ENCODE data around the gene AGPAT4.

DNA sequence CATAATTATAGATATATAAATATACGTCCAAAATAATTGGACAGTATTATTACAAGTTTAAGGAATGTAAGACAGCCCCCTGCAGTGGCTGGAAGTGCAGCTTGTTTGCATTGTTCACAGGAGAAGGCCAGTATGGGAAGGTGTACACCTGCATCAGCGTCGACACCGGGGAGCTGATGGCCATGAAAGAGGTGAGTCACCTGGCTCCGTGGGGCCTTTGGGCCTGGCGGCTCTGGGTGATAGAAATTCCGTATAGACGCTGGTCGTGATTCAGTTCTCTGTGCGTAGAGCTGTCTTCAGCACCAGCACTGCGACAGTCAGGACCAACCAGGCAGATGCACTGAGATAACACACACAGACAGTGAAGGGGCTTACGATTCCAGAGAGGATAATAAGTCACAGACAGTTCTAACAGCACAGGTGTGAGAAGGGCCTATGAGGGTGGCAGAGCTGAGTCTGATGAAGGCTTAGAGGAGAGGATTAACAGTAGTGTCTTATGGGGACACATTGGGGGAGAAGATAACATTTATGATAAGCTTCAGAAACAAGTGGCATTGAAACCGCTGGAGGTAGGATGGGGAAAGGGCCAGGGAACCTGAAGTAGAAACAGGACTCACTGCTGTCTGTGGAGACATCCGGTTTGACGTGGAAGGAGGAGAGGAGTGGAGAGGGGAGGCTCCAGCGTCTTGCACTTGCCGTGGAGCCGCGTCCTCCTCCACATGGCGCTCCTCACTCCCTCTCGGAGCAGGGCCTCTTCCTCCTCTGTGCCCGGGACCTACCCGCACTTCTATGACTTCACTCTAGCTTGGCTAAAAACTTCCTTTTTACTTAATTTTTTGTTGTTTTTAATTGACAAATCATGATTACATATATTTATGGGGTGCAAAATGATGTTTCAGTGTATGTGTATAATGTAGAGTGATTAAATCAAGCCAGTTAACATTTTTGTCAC lies 165.8 kb downstream of the AGPAT4 start:
- TF ChIP-seq, protein P1, sequence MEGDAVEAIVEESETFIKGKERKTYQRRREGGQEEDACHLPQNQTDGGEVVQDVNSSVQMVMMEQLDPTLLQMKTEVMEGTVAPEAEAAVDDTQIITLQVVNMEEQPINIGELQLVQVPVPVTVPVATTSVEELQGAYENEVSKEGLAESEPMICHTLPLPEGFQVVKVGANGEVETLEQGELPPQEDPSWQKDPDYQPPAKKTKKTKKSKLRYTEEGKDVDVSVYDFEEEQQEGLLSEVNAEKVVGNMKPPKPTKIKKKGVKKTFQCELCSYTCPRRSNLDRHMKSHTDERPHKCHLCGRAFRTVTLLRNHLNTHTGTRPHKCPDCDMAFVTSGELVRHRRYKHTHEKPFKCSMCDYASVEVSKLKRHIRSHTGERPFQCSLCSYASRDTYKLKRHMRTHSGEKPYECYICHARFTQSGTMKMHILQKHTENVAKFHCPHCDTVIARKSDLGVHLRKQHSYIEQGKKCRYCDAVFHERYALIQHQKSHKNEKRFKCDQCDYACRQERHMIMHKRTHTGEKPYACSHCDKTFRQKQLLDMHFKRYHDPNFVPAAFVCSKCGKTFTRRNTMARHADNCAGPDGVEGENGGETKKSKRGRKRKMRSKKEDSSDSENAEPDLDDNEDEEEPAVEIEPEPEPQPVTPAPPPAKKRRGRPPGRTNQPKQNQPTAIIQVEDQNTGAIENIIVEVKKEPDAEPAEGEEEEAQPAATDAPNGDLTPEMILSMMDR (IDR thresholded peaks at IDR 0.05; ENCODE audit: low read length), result no peak
- TF ChIP-seq EZH2phosphoT487 (IDR thresholded peaks at IDR 0.05; ENCODE audit: low read length), result no peak
- no peak for TF ChIP-seq EZH2 (optimal IDR thresholded peaks at IDR 0.05; ENCODE audit: low read depth, low read length)
